ENCODE results near the gene RPS16. TPM values are rescaled to one million over a fixed set of nuclear protein-coding genes. Genes with fewer than 3 reads are reported as not detected.

RPS16 gene
- total and polyA plus RNA-seq, 7 donors: 1,186 to 3,255 (median 1,958) TPM

DNA sequence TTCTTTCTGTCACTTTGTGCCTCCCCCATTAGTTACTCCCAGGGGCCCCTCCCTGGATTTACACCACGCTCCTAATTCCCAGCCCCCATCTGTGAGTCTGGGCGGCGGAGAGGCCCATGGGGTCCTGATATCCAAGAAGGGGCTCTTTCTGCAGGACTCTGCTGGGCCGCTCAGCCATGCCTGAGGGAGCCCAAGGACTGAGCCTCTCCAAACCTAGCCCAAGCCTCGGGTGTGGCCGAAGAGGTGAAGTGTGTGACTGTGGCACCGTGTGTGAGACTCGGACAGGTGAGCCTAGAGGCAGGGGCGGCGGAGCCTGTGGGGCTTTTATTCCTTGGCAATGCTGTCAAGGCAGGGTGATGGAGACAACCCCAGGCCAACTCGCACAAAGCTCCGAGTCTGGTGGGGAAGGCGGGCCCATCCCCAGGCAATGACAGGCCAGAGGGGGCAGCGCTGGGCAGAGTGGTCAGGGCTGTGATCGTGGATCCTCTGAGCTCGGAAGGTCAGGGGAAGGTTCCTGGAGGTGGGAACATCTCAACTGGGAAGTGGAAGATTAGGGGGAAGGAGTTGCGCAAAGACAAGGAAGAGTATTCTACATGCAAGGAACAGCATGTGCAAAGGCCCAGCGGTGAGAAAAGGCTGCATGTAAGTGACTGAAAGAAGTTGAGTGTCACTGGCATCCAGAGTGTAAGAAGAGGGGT is 21.7 kb downstream of the RPS16 start:
- TF ChIP-seq, protein P1, sequence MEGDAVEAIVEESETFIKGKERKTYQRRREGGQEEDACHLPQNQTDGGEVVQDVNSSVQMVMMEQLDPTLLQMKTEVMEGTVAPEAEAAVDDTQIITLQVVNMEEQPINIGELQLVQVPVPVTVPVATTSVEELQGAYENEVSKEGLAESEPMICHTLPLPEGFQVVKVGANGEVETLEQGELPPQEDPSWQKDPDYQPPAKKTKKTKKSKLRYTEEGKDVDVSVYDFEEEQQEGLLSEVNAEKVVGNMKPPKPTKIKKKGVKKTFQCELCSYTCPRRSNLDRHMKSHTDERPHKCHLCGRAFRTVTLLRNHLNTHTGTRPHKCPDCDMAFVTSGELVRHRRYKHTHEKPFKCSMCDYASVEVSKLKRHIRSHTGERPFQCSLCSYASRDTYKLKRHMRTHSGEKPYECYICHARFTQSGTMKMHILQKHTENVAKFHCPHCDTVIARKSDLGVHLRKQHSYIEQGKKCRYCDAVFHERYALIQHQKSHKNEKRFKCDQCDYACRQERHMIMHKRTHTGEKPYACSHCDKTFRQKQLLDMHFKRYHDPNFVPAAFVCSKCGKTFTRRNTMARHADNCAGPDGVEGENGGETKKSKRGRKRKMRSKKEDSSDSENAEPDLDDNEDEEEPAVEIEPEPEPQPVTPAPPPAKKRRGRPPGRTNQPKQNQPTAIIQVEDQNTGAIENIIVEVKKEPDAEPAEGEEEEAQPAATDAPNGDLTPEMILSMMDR (IDR thresholded peaks at IDR 0.05): no peak
- WGBS, 3 donors: 43 to 52% (median 50%) methylated on average over 18 of the region's 18 CpGs
- DNase-seq: peak in 1 of 2 donors; percentile 67
- H3K27me3 ChIP-seq (ENCODE audit: insufficient read depth in 3 of 3, low read length in 2 of 3): no peaks in the 10 kb centered on the region
- intact Hi-C loops (cut with DNase I): loop anchor here (2.0 to 10.0 kb wide), 4 partner anchors 15 to 289 kb away; partner anchors contain the start of genes PAK4 (in 1 of the 2), RPS16 (in 1 of the 2) and SAMD4B (in 1 of the 2)
- H3K4me3 ChIP-seq: peak overlapping the region; percentile 97
- no peaks in the 10 kb centered on the region for H3K9me3 ChIP-seq
- H3K4me1 ChIP-seq: peaks cover 14% of the 10 kb centered on the region
- no peak for ATAC-seq
- H3K36me3 ChIP-seq (ENCODE audit: insufficient read depth in 1 of 2, low read depth in 1 of 2): peaks cover 0 to 8% of the 10 kb centered on the region in 2 donors
- H3K27ac ChIP-seq: peak overlapping the region; percentile 96

DNA sequence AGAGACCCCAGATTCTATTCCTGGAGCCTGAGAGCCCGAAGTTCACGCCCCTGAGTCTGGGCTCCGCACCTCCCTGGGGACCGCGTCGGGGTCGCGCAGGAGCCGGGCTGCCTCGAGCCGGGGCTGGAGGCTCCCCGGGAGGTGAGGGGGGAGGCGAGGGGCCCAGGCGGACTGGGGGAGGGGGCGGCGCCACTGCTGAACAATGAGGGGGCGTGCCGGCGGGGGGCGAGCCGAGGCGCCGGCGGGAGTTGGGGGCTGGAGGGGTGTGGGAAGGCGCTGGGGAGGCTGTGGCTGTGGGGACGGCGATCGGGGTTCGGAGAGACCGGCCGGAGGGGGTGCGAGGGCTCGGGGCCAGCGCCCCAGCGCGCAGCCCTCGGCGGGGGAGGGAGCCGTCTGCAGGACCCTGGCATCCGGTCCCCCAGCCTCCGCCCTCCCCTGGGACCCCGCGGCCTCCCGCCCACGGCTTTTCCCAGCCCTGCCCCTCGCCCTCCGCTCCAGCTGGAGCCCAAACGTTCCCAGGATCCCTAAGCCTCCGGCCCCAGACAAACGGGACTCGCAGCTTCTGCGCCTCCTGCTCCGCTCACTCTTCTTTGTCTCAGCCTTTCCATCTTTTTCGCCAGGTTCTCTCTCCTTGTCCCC is 22.4 kb downstream of the RPS16 start:
- Histone ChIP-seq H3K4me3 (peak overlapping the region; percentile 97), H3K9me3 (no peaks in the 10 kb centered on the region)
- intact Hi-C loops (cut with DNase I): loop anchor here (2.0 to 10.0 kb wide), 4 partner anchors 15 to 289 kb away; partner anchors contain the start of genes PAK4 (in 1 of the 2), RPS16 (in 1 of the 2) and SAMD4B (in 1 of the 2)

DNA sequence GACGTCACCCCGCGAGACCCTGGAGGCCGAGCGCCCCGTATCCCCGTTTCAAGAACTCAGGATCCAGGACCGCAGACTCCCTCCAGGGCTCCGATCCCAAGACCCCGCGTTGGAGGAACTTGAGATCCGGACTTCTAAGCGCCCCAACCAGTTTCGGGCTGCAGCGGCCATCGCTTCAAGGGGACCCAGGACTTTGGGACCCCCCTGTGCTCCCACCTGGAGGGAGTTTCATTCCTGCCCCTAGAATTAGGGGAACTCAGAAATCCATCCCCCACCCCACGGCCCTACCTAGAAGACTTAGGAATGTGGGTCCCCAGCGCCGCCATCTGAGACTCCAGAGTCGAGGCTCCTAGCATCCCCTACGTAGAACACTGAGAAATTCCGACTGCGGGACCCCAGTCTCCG is 22.9 kb downstream of the RPS16 start:
- H3K27me3 ChIP-seq (ENCODE audit: insufficient read depth in 3 of 3, low read length in 2 of 3): no peaks in the 10 kb centered on the region
- no peak for ATAC-seq

More for the DNA sequence above, 22.4 kb downstream of the RPS16 start:
- peaks cover 0 to 7% of the 10 kb centered on the region in 2 donors for H3K36me3 ChIP-seq (ENCODE audit: insufficient read depth in 1 of 2, low read depth in 1 of 2)
- TF ChIP-seq, protein P1 (IDR thresholded peaks at IDR 0.05): no peak
- H3K27ac ChIP-seq: peak overlapping the region; percentile 96
- ATAC-seq (no peak), DNase-seq (peak; percentile 73 to 87)
- H3K27me3 ChIP-seq (ENCODE audit: insufficient read depth in 3 of 3, low read length in 2 of 3): no peaks in the 10 kb centered on the region
- peaks cover 14% of the 10 kb centered on the region for H3K4me1 ChIP-seq
- 3 to 6% (median 4%) methylated on average over 28 to 53 of the region's 54 CpGs for WGBS, 3 donors

DNA sequence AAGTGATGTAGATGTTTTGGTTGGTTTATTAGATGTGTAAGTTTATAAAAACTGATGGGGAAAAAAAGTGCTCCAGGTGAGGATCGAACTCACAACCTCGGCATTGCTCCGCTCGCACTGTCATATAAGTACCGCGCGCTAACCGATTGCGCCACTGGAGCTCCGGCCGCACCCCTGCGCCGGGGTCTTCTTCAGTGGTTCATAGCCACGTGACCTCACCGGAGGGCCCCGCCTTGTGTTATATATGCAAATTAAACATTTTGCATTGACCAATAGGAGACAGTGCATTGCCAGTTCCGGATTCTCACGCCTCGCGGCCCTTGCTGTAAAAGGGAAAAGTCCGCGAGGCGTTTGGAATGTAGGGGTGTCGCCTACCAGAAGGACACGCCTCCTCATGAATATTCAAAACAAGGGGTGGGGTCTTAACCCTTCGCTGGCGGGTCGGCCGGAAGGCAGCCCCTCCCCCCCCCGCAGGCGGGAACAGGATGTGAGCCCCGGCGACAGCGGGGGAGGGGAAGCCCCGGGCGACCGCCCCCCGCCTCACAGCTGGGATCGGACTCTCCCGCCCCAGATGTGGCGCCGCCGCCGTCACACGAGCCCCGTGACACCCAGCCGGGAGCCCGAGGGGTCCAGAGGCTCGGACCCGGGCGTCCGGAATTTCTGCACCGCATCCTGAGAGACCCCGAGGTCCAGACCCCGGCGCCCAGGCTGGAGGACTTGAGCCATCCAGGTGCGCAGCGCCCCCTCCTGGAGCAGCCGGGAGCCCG is 23.5 kb downstream of the RPS16 start, which contains the start of gene PLEKHG2:
Gene PLEKHG2, plus strand, starts transcription at position 570 of the 767 bp plus-strand sequence. CDS start 1,418 bp downstream, outside the sequence.
- peak within 1 kb of the TSS; percentile 97 for H3K4me3 ChIP-seq
- H3K27me3 ChIP-seq (ENCODE audit: insufficient read depth in 3 of 3, low read length in 2 of 3): no peaks in the 10 kb centered on the region
- H3K36me3 ChIP-seq (ENCODE audit: insufficient read depth in 1 of 2, low read depth in 1 of 2): peaks cover 0 to 17% of the 10 kb centered on the region in 2 donors
- TF ChIP-seq, protein P1 (IDR thresholded peaks at IDR 0.05): no peak
- DNase-seq (peak; percentile 94 to 97), ATAC-seq (peak; percentile 52 to 67 (median 53))
- peak within 1 kb of the TSS; percentile 96 for H3K27ac ChIP-seq
- H3K4me1 ChIP-seq: peaks cover 14% of the 10 kb centered on the region
- WGBS, 3 donors: 0 to 1% (median 0%) methylated on average over 47 to 60 of the region's 60 CpGs
- intact Hi-C loops (cut with DNase I): loop anchor here (2.0 to 10.0 kb wide), 4 partner anchors 13 to 287 kb away; partner anchors contain the start of genes PAK4 (in 1 of the 2), RPS16 (in 1 of the 2) and SAMD4B (in 1 of the 2)
- H3K9me3 ChIP-seq: no peaks in the 10 kb centered on the region

More for the DNA sequence above, 22.9 kb downstream of the RPS16 start:
- H3K4me1 ChIP-seq: peaks cover 14% of the 10 kb centered on the region
- peaks cover 0 to 11% of the 10 kb centered on the region in 2 donors for H3K36me3 ChIP-seq (ENCODE audit: insufficient read depth in 1 of 2, low read depth in 1 of 2)
- WGBS, 3 donors: 0% methylated on average over 17 to 24 of the region's 24 CpGs
- intact Hi-C loops (cut with DNase I): loop anchor here (2.0 to 10.0 kb wide), 4 partner anchors 14 to 288 kb away; partner anchors contain the start of genes PAK4 (in 1 of the 2), RPS16 (in 1 of the 2) and SAMD4B (in 1 of the 2)
- H3K4me3 ChIP-seq: peak overlapping the region; percentile 97
- TF ChIP-seq, protein P1 (IDR thresholded peaks at IDR 0.05): peak; percentile 80
- DNase-seq: no peak
- peak overlapping the region; percentile 96 for H3K27ac ChIP-seq
- H3K9me3 ChIP-seq: no peaks in the 10 kb centered on the region
